H1 (cell line): Measurements from ENCODE around the gene TNFRSF6B. TPM values are rescaled to one million over a fixed set of nuclear protein-coding genes. Genes with fewer than 3 reads are reported as not detected.

Experiments
- CTCF ChIA-PET: fragments of 300-600 bp; sonication (Branson Sonifier 250); formaldehyde crosslinking; loops from one replicate; lab custom pipeline; 2021; ENCODE audit not compliant: partially characterized antibody; lab: Charles Lee
- POLR2A ChIA-PET: fragments of 300-600 bp; sonication (Branson Sonifier 250); formaldehyde crosslinking; loops from one replicate; lab custom pipeline; 2021; ENCODE audit warnings: inconsistent platforms; ENCODE audit not compliant: partially characterized antibody; lab: Charles Lee
- DNase-seq, 2 experiments: peaks; one replicate each; pipeline versions ENCODE4 v3.0.0 to v3.0.0-alpha.2; 2010 to 2022; ENCODE audit warnings: low spot score in 2 of 2, low read depth in 1 of 2, mixed read lengths in 1 of 2
- FAIRE-seq: peaks from 2 replicates; lab custom pipeline; 2011; peaks lifted over from hg19 to GRCh38; lab: Jason Lieb, UNC
- H2AFZ ChIP-seq: 2 replicates; pipeline ENCODE4 v1.8.1; 2012; ENCODE audit warnings: low read length, inconsistent platforms
- H2AK5ac ChIP-seq: 2 replicates; pipeline ENCODE4 v1.6.1; 2013; ENCODE audit warnings: low read depth, low read length
- H2BK120ac ChIP-seq: replicated peaks from 2 replicates; pipeline ENCODE3; 2013; ENCODE audit warnings: low read depth, low read length, inconsistent platforms
- H2BK12ac ChIP-seq: 2 replicates; pipeline ENCODE4 v1.6.1; 2013; ENCODE audit warnings: low read depth, low read length
- H2BK15ac ChIP-seq: 2 replicates; pipeline ENCODE4 v1.6.1; 2013; ENCODE audit warnings: low read length
- H2BK20ac ChIP-seq: 2 replicates; pipeline ENCODE4 v1.6.1; 2013; ENCODE audit warnings: low read length
- H2BK5ac ChIP-seq: 2 replicates; pipeline ENCODE4 v1.6.1; 2013; ENCODE audit warnings: low read depth, low read length
- H3K14ac ChIP-seq: 2 replicates; pipeline ENCODE4 v1.6.1; 2013; ENCODE audit warnings: inconsistent platforms; ENCODE audit not compliant: insufficient read length
- H3K18ac ChIP-seq: 2 replicates; pipeline ENCODE4 v1.6.1; 2013; ENCODE audit warnings: low read length; ENCODE audit errors: extremely low read depth
- H3K23ac ChIP-seq: 2 replicates; pipeline ENCODE4 v1.6.1; 2013; ENCODE audit warnings: inconsistent platforms; ENCODE audit not compliant: insufficient read length
- H3K23me2 ChIP-seq: 2 replicates; pipeline ENCODE4 v1.6.1; 2013; ENCODE audit warnings: low read depth, low read length
- H3K27ac ChIP-seq: 2 replicates; pipeline ENCODE4 v1.6.1; 2011; ENCODE audit warnings: low read depth, low read length, inconsistent platforms
- H3K27me3 ChIP-seq, 4 experiments: replicated peaks in 1 of 4; 1 replicate in 1 of 4; 2 replicates in 3 of 4; pipeline versions ENCODE4 v1.6.1 to v1.8.1; 2011 to 2013; ENCODE audit warnings: low read length in 3 of 4, mild to moderate bottlenecking in 3 of 4, inconsistent platforms in 2 of 4, mixed read lengths in 2 of 4, moderate library complexity in 1 of 4; ENCODE audit not compliant: control insufficient read depth in 3 of 4, insufficient read depth in 3 of 4; ENCODE audit errors: extremely low read depth in 1 of 4
- H3K36me3 ChIP-seq, 4 experiments: 2 replicates each; pipeline versions ENCODE4 v1.6.1 to v1.8.1; 2011 to 2013; ENCODE audit warnings: mild to moderate bottlenecking in 4 of 4, low read length in 3 of 4, moderate library complexity in 2 of 4, control low read depth in 1 of 4, inconsistent platforms in 1 of 4; ENCODE audit not compliant: insufficient read depth in 4 of 4, control insufficient read depth in 2 of 4
- H3K4ac ChIP-seq: replicated peaks from 2 replicates; pipeline ENCODE3; 2013; ENCODE audit warnings: low read length, low read depth, mixed read lengths, inconsistent platforms; ENCODE audit not compliant: insufficient read length
- H3K4me1 ChIP-seq, 4 experiments: replicated peaks in 1 of 4; 1 replicate in 1 of 4; 2 replicates in 3 of 4; pipeline versions ENCODE4 v1.6.1 to v1.8.1; 2011 to 2013; ENCODE audit warnings: low read length in 3 of 4, inconsistent platforms in 2 of 4, mixed read lengths in 1 of 4; ENCODE audit not compliant: insufficient read depth in 4 of 4, control insufficient read depth in 3 of 4
- H3K4me2 ChIP-seq, 2 experiments: 2 replicates each; pipeline versions ENCODE4 v1.6.1 to v1.8.1; 2011 to 2013; ENCODE audit warnings: low read depth in 2 of 2, low read length in 2 of 2, control low read depth in 1 of 2, inconsistent platforms in 1 of 2, mild to moderate bottlenecking in 1 of 2; ENCODE audit not compliant: insufficient read depth in 1 of 2
- H3K4me3 ChIP-seq, 4 experiments: fragments of 200-600, 300-600 bp in 1 of 4; sonication (generic), shearing (Covaris generic), sonication (Bioruptor Twin) in 1 of 4; 2 replicates each; pipeline versions ENCODE4 v1.5.1 to v1.8.1; 2011 to 2016; ENCODE audit warnings: low read length in 4 of 4, low read depth in 3 of 4, control low read depth in 2 of 4, inconsistent platforms in 2 of 4, mild to moderate bottlenecking in 2 of 4, mixed read lengths in 1 of 4, moderate library complexity in 1 of 4; ENCODE audit not compliant: insufficient read depth in 2 of 4; ENCODE audit errors: extremely low read depth in 1 of 4
- H3K56ac ChIP-seq: replicated peaks from 2 replicates; pipeline ENCODE3; 2013; ENCODE audit warnings: low read depth, mild to moderate bottlenecking, mixed read lengths, low read length, inconsistent platforms; ENCODE audit not compliant: insufficient read length
- H3K79me1 ChIP-seq: 2 replicates; pipeline ENCODE4 v1.6.1; 2013; ENCODE audit warnings: low read depth, low read length, control low read depth
- H3K79me2 ChIP-seq, 2 experiments: 2 replicates each; pipeline versions ENCODE4 v1.6.1 to v1.8.1; 2012 to 2013; ENCODE audit warnings: low read length in 2 of 2, mild to moderate bottlenecking in 2 of 2, inconsistent platforms in 1 of 2; ENCODE audit not compliant: insufficient read depth in 2 of 2, control insufficient read depth in 1 of 2
- H3K9ac ChIP-seq, 4 experiments: replicated peaks in 1 of 4; 1 replicate in 1 of 4; 2 replicates in 3 of 4; pipeline versions ENCODE4 v1.6.1 to v1.8.1; 2011 to 2013; ENCODE audit warnings: low read depth in 3 of 4, low read length in 3 of 4, control low read depth in 2 of 4, mild to moderate bottlenecking in 2 of 4, moderate library complexity in 2 of 4, inconsistent platforms in 1 of 4; ENCODE audit errors: extremely low read depth in 1 of 4
- H3K9me3 ChIP-seq, 2 experiments: 2 replicates each; pipeline versions ENCODE4 v1.6.1 to v1.8.1; 2012 to 2013; ENCODE audit warnings: mild to moderate bottlenecking in 2 of 2, moderate library complexity in 2 of 2, control low read depth in 1 of 2, inconsistent platforms in 1 of 2, low read depth in 1 of 2, low read length in 1 of 2, mixed read lengths in 1 of 2; ENCODE audit not compliant: insufficient read depth in 2 of 2
- H4K20me1 ChIP-seq, 2 experiments: replicated peaks in 1 of 2; 2 replicates each; pipeline versions ENCODE3 to v1.8.1; 2011 to 2013; ENCODE audit warnings: inconsistent platforms in 2 of 2, low read length in 2 of 2, mild to moderate bottlenecking in 1 of 2; ENCODE audit not compliant: insufficient read depth in 2 of 2, control insufficient read depth in 1 of 2
- H4K5ac ChIP-seq: 2 replicates; pipeline ENCODE4 v1.6.1; 2013; ENCODE audit warnings: low read length, low read depth, mixed read lengths, inconsistent platforms; ENCODE audit not compliant: insufficient read length
- H4K8ac ChIP-seq: 2 replicates; pipeline ENCODE4 v1.8.0; 2013; ENCODE audit warnings: mild to moderate bottlenecking, moderate library complexity, low read length, inconsistent platforms; ENCODE audit not compliant: insufficient read depth; ENCODE audit errors: extremely low read depth
- H4K91ac ChIP-seq: replicated peaks from 2 replicates; pipeline ENCODE3; 2013; ENCODE audit warnings: low read length, mixed read lengths, inconsistent platforms; ENCODE audit not compliant: insufficient read length
- SAP30 ChIP-seq: fragments of 300-600 bp; sonication (generic); IDR thresholded peaks from 2 replicates; pipeline ENCODE4 v1.7.1; 2012; ENCODE audit warnings: low read length, moderate library complexity, mild to moderate bottlenecking, inconsistent platforms; ENCODE audit not compliant: insufficient read depth, insufficient replicate concordance
- WGBS, 2 experiments: shearing (Covaris generic) in 1 of 2; methylation state at CpG; one replicate each; pipeline versions ENCODE4 v1.1.6 to v1.1.7; 2013 to 2015; ENCODE audit warnings: low lambda C conversion rate in 2 of 2, mixed read lengths in 2 of 2, inconsistent platforms in 1 of 2, low coverage in 1 of 2, missing lambda C conversion rate in 1 of 2; ENCODE audit not compliant: insufficient replicate concordance in 2 of 2, insufficient coverage in 1 of 2, insufficient read length in 1 of 2; ENCODE audit errors: extremely low coverage in 1 of 2, missing lambda C conversion rate in 1 of 2; 5-methylcytosine and 5-hydroxymethylcytosine counted together
- polyA plus RNA-seq, 7 experiments: library from polyadenylated mRNA; depleted of rRNA in 3 of 7; stranded (reverse) in 5 of 7; unstranded in 2 of 7; fragments of >200 nt in 5 of 7; fragments of 200-250 nt in 2 of 7; gene quantifications; 1 replicate in 5 of 7; 2 replicates in 1 of 7; 4 replicates in 1 of 7; pipeline versions ENCODE4 v1.2.1 to v1.2.3, GENCODE V29; 2011 to 2013; ENCODE audit warnings: missing spikeins in 2 of 7, mixed read lengths in 2 of 7
- total RNA-seq: library from RNA; stranded (reverse); fragmentation: NEBNext Ultra II Directional; extraction: Animal tissue kit (Norgen Biotek cat#: 25700); gene quantifications from 2 replicates; pipeline ENCODE4 v1.2.1, GENCODE V29; 2021

TNFRSF6B gene
- total and polyA plus RNA-seq, 2 of the 8 experiments (the other 6 are each of a cell fraction or from before 2014, with no cell fraction given): 3.1 TPM; not detected in 1

GRCh38 chr20:63745424-63745805 is 49.0 kb downstream of the TNFRSF6B start:
- H3K4me3 ChIP-seq: no peak overlapping the region
- H2BK5ac ChIP-seq: no peak overlapping the region
- no peaks in the 10 kb centered on the region for H3K9me3 ChIP-seq
- peaks cover 0 to 3% of the 10 kb centered on the region in 2 experiments for H4K20me1 ChIP-seq
- FAIRE-seq: no peak
- POLR2A ChIA-PET: interaction anchor here (1.3 kb wide), 1 partner anchor 9 kb away, joined by 4 read pairs; the partner anchor contains the start of gene LIME1
- no peak overlapping the region for H4K91ac ChIP-seq
- H2BK15ac ChIP-seq: no peak overlapping the region
- H3K79me1 ChIP-seq: no peaks in the 10 kb centered on the region; the same call in 1 of the 2 replicates
- H3K27me3 ChIP-seq: no peaks in the 10 kb centered on the region
- H3K9ac ChIP-seq: no peak overlapping the region
- peaks cover 4% of the 10 kb centered on the region; the same call in 1 of the 2 replicates for H3K23me2 ChIP-seq
- H4K8ac ChIP-seq: no peak overlapping the region; the same call in 1 of the 2 replicates
- no peak overlapping the region for H4K5ac ChIP-seq
- H3K36me3 ChIP-seq: peaks cover 0 to 12% (median 6%) of the 10 kb centered on the region in 4 experiments; a peak in 4 of 8 replicates
- H3K4me2 ChIP-seq: no peak overlapping the region
- WGBS, 2 experiments: 89% methylated on average over 15 of the region's 15 CpGs; no CpG with 5 or more reads in 1 of the 2 experiments
- H3K27ac ChIP-seq: no peak overlapping the region
- H2BK120ac ChIP-seq: no peak overlapping the region
- no peak for TF ChIP-seq SAP30
- TF ChIP-seq, all 59 proteins: peak for 0
- H3K14ac ChIP-seq: no peak overlapping the region
- H2BK20ac ChIP-seq: no peak overlapping the region
- H2AK5ac ChIP-seq: no peak overlapping the region
- no peak overlapping the region for H3K56ac ChIP-seq
- H2BK12ac ChIP-seq: no peak overlapping the region
- H3K79me2 ChIP-seq: no peaks in the 10 kb centered on the region
- H3K23ac ChIP-seq: no peak overlapping the region
- H3K18ac ChIP-seq: no peak overlapping the region
- peaks cover 0 to 8% (median 7%) of the 10 kb centered on the region in 4 experiments; a peak in 5 of 7 replicates for H3K4me1 ChIP-seq
- no peak overlapping the region for H2AFZ ChIP-seq
- CTCF ChIA-PET: interaction anchor here (1.2 kb wide), 1 partner anchor 30 kb away, joined by 3 read pairs; no protein-coding TSS in a partner anchor
- no peak for DNase-seq
- H3K4ac ChIP-seq: no peak overlapping the region
